Measurements from ENCODE around the gene TAF10.

The TAF10 gene

DNA sequence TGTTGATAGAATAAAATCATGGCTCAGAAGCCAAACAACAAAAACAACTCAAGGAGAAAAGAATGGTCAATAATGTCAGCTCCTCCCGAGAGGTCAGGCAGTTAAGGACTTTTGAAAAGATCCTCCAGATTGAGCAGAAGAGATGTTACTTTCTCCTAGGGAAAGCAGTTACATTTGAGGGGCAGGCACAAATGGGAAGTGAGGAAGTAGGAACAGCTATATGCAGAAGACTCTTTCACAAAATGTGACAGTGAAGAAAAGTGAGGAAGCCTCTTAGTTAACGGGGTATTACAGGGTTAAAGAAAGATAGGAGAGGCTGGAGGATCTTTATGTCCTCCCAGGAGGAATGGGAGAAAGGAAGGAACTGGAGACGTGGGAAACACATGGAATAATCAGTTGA lies 40.2 kb upstream of the TAF10 start:
- no peaks in the 10 kb centered on the region for H3K36me3 ChIP-seq
- H3K4me3 ChIP-seq (ENCODE audit: low read depth, low read length): no peak overlapping the region
- no peak for DNase-seq
- TF ChIP-seq, protein P1, sequence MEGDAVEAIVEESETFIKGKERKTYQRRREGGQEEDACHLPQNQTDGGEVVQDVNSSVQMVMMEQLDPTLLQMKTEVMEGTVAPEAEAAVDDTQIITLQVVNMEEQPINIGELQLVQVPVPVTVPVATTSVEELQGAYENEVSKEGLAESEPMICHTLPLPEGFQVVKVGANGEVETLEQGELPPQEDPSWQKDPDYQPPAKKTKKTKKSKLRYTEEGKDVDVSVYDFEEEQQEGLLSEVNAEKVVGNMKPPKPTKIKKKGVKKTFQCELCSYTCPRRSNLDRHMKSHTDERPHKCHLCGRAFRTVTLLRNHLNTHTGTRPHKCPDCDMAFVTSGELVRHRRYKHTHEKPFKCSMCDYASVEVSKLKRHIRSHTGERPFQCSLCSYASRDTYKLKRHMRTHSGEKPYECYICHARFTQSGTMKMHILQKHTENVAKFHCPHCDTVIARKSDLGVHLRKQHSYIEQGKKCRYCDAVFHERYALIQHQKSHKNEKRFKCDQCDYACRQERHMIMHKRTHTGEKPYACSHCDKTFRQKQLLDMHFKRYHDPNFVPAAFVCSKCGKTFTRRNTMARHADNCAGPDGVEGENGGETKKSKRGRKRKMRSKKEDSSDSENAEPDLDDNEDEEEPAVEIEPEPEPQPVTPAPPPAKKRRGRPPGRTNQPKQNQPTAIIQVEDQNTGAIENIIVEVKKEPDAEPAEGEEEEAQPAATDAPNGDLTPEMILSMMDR (IDR thresholded peaks at IDR 0.05; ENCODE audit: low read depth, low read length): no peak
- no peaks in the 10 kb centered on the region; the same call in 1 of the 2 replicates for H3K4me1 ChIP-seq
- peaks cover 6% of the 10 kb centered on the region for H3K27me3 ChIP-seq
- no peaks in the 10 kb centered on the region for H3K9me3 ChIP-seq

DNA sequence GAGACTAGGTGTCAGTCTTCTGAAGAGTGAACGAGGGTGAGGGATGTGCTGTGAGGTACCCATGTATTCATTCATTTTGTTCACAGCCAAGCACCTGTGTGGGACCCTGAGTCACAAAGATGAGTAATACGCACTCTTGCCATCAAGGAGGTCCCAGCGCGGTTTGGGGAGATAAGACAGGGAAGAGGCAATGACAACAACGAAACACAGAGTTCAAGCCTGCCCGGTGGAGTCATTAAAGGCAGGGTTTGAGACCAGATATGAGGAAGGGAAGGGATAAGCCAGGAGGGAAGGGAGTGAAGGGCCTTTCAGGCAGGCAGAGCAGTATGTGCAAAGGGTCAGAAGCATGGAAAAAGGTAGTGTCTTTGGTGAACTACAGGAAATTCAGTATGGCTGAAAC lies 39.0 kb upstream of the TAF10 start:
- H3K4me1 ChIP-seq: no peaks in the 10 kb centered on the region; the same call in 1 of the 2 replicates
- no peaks in the 10 kb centered on the region for H3K9me3 ChIP-seq
- no peaks in the 10 kb centered on the region for H3K36me3 ChIP-seq
- DNase-seq: no peak
- TF ChIP-seq, protein P1 (IDR thresholded peaks at IDR 0.05; ENCODE audit: low read depth, low read length): no peak
- H3K4me3 ChIP-seq (ENCODE audit: low read depth, low read length): no peak overlapping the region
- H3K27me3 ChIP-seq: peaks cover under 1% of the 10 kb centered on the region

DNA sequence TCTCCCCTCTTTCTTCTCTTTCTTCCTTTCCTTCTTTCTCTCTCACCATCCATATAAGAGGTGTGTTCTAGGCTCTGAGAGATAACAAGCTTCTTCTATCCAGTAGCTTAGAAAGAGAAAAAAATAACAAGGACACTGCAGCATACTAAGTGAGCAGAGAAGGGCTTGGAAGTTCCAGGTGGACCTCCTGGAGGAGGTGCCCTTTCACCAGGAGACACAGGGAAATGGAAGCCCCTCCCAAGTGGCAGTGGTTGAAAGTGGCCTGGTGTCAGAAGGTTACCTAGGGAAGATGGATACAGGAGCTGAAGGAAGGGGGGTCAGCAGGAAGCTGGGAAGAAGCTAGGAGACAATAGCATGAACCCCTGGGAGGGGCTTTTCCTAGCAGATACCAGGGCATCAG lies 38.1 kb upstream of the TAF10 start:
- H3K9me3 ChIP-seq: no peaks in the 10 kb centered on the region
- H3K4me1 ChIP-seq: no peaks in the 10 kb centered on the region; the same call in 1 of the 2 replicates
- no peak overlapping the region for H3K4me3 ChIP-seq (ENCODE audit: low read depth, low read length)
- TF ChIP-seq, protein P1 (IDR thresholded peaks at IDR 0.05; ENCODE audit: low read depth, low read length): no peak
- no peaks in the 10 kb centered on the region for H3K27me3 ChIP-seq
- no peak for DNase-seq
- H3K36me3 ChIP-seq: no peaks in the 10 kb centered on the region

DNA sequence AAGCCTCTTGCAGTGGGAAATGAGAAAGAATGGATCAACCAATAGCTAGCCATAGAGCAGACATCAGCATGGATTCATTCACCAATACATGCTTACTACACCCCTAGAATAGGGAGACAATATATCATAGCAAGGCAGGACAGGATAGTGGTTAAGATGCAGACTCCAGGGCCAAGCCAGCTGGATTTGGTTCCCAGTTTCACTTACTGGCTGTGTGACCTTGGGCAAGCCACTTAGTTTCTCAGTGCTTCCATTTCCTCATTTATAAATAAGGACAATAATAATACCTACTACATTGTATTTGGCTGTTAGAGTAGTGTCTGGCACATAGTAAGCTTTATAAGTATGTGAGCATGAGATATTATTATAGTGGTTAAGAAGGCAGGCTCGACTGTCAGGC lies 36.5 kb upstream of the TAF10 start:
- Histone ChIP-seq H3K9me3 (no peaks in the 10 kb centered on the region), H3K36me3 (no peaks in the 10 kb centered on the region), H3K27me3 (no peaks in the 10 kb centered on the region), H3K4me1 (no peaks in the 10 kb centered on the region; the same call in 1 of the 2 replicates), H3K4me3 (ENCODE audit: low read depth, low read length) (no peak overlapping the region)
- TF ChIP-seq, protein P1 (IDR thresholded peaks at IDR 0.05; ENCODE audit: low read depth, low read length): no peak
- DNase-seq: no peak

DNA sequence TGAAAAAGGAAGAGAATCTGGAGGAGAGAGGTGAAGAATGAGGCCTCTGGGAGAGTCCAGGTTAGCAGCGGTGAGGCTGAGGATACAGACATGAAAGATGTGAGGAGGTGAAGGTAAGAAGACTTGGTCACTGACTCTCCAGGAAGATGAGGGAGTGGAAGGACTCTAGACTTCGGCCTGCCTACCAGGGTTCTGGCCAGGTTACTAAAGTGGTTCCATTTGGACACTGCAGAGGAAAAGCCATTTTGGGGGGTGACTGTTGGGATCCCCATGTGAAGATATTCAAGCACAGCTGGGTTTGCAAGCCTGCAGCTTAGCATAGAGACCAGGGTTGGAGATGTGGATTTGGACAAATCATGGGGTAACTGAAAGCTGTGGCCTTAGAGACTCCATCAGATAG lies 35.8 kb upstream of the TAF10 start:
- H3K27me3 ChIP-seq: no peaks in the 10 kb centered on the region
- H3K36me3 ChIP-seq: no peaks in the 10 kb centered on the region
- H3K9me3 ChIP-seq: no peaks in the 10 kb centered on the region
- TF ChIP-seq, protein P1 (IDR thresholded peaks at IDR 0.05; ENCODE audit: low read depth, low read length): no peak
- H3K4me1 ChIP-seq: no peaks in the 10 kb centered on the region; the same call in 1 of the 2 replicates
- H3K4me3 ChIP-seq (ENCODE audit: low read depth, low read length): no peak overlapping the region
- DNase-seq: no peak

DNA sequence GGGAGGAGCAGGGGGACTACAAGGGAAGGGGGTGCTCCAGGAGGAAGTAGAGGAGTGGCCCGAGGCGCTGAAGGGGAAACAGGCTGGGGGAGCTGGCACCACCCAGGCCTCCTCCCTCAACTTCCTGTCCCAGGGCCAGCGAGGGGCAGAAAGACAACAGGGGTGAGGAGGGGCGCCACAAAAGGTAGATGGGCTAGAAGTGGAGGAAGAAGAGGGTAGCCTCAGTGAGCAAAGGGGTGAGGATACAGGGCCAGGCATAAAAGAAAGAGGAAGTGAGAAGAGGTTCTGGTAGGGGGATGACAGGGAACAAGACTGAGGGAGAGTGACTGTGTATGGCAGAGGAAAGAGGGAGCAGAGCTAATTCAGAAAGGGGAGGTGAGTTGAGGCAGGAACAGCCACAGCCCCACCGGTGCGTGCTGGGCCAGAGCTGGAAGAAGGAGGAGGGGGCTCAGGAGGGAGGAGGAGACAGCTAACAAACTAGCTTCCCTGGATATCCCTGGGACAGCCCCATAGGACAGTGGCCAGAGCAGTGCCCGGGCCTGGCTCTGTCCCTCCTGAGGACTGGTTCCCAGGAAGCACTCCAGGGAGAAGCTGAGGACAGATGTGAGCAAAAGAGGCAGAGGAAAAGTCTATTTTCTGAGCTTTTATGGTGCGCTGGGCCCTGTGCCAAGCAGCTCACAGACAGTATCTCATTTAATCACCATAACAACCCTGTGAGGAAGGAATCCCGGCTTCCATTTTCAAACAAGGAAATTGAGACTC lies 35.1 kb upstream of the TAF10 start:
- Histone ChIP-seq H3K4me1 (no peaks in the 10 kb centered on the region; the same call in 1 of the 2 replicates), H3K36me3 (no peaks in the 10 kb centered on the region), H3K9me3 (no peaks in the 10 kb centered on the region), H3K27me3 (no peaks in the 10 kb centered on the region), H3K4me3 (ENCODE audit: low read depth, low read length) (no peak overlapping the region)
- DNase-seq: no peak
- TF ChIP-seq, protein P1 (IDR thresholded peaks at IDR 0.05; ENCODE audit: low read depth, low read length): no peak

All from BE2C (cell line).